Testis (tissue), 2 donors: ENCODE data around the gene CCSAP.

Experiments
- CTCF ChIP-seq, 3 experiments: fragments of 450-650 bp in 2 of 3; fragments of 200-600 bp in 1 of 3; sonication (generic) in 1 of 3; IDR thresholded peaks; one replicate each; pipeline ENCODE4 v1.5.1; 2016 to 2019; ENCODE audit warnings: antibody characterized with exemption in 3 of 3, mild to moderate bottlenecking in 2 of 3, moderate library complexity in 1 of 3
- POLR2A ChIP-seq: fragments of 450-650 bp; IDR thresholded peaks from one replicate; pipeline ENCODE4 v1.6.1; 2017; ENCODE audit warnings: antibody characterized with exemption, mild to moderate bottlenecking, moderate library complexity

- TF ChIP-seq CTCF (IDR thresholded peaks at IDR 0.05) (no peak), POLR2A (no peak)
Observed at GRCh38 chr1:229342656-229343569, at the start of gene CCSAP.
